Activated CD4-positive, alpha-beta T cell treated with anti-CD3 and anti-CD28 coated beads, Interleukin-2, amount 10 ng/mL, durations not matched to agents 24 days and 14 days (primary cell): ENCODE results near the gene FGF3. TPM values are rescaled to one million over a fixed set of nuclear protein-coding genes. Genes with fewer than 3 reads are reported as not detected.
"Not testable (repeated sequence)": the region's sequence is repeated elsewhere in the genome, so short reads cannot be mapped to it uniquely, and the experiment has no call there.

Experiments
- DNase-seq: peaks from one replicate; pipeline ENCODE4 v3.0.0; 2022
- H3K27ac Mint-ChIP-seq: one replicate; pipeline ENCODE4 v1.8.0; 2022; ENCODE audit warnings: mild to moderate bottlenecking, mixed read lengths
- H3K27me3 Mint-ChIP-seq: one replicate; pipeline ENCODE4 v1.8.0; 2022; ENCODE audit warnings: mixed read lengths
- H3K36me3 Mint-ChIP-seq: one replicate; pipeline ENCODE4 v1.8.0; 2022; ENCODE audit warnings: low read depth, mild to moderate bottlenecking, mixed read lengths
- H3K4me1 Mint-ChIP-seq: one replicate; pipeline ENCODE4 v1.8.0; 2021; ENCODE audit warnings: mixed read lengths
- H3K4me3 Mint-ChIP-seq: one replicate; pipeline ENCODE4 v1.8.0; 2022; ENCODE audit warnings: mild to moderate bottlenecking, moderate library complexity, mixed read lengths
- H3K9me3 Mint-ChIP-seq: one replicate; pipeline ENCODE4 v1.8.0; 2021; ENCODE audit warnings: mixed read lengths
- intact Hi-C: fragments of 100-400 bp; cut with micrococcal nuclease; formaldehyde crosslinking; loops from one replicate; pipeline ENCODE4 v1.15.1; 2023
- total RNA-seq: library from RNA; stranded (reverse); gene quantifications from 2 replicates; pipeline ENCODE4 v1.2.3, GENCODE V29; 2022

FGF3 gene
- total RNA-seq, 1 donor from 2014 or later, result not detected

GRCh38 chr11:69774354-69775162 lies 44.7 kb downstream of the FGF3 start:
- Mint-ChIP-seq H3K36me3 (no peaks in the 10 kb centered on the region), H3K4me3 (no peak overlapping the region), H3K27ac (no peak overlapping the region), H3K9me3 (no peaks in the 10 kb centered on the region), H3K4me1 (no peaks in the 10 kb centered on the region), H3K27me3 (peaks cover 49% of the 10 kb centered on the region)
- DNase-seq, result no peak
- intact Hi-C loops, result loop anchor here (2.0 kb wide), 1 partner anchor 72 kb away; no protein-coding TSS in a partner anchor

- Mint-ChIP-seq H3K4me1 (no peaks in the 10 kb centered on the region), H3K36me3 (no peaks in the 10 kb centered on the region), H3K27ac (no peak overlapping the region), H3K9me3 (no peaks in the 10 kb centered on the region), H3K27me3 (peaks cover 48% of the 10 kb centered on the region), H3K4me3 (no peak overlapping the region)
- intact Hi-C loops, result loop anchor here (2.0 kb wide), 1 partner anchor 71 kb away; no protein-coding TSS in a partner anchor
- no peak for DNase-seq
Observed at GRCh38 chr11:69773626-69774353, 45.4 kb downstream of the FGF3 start.

- intact Hi-C loops, result no loop called here
- H3K9me3 Mint-ChIP-seq, result no peaks in the 10 kb centered on the region
- no peak overlapping the region for H3K4me3 Mint-ChIP-seq
- peaks cover 40% of the 10 kb centered on the region for H3K27me3 Mint-ChIP-seq
- DNase-seq, result no peak
- no peaks in the 10 kb centered on the region for H3K36me3 Mint-ChIP-seq
- H3K27ac Mint-ChIP-seq, result no peak overlapping the region
- H3K4me1 Mint-ChIP-seq, result no peaks in the 10 kb centered on the region
Observed at GRCh38 chr11:69771466-69771865, 47.8 kb downstream of the FGF3 start.

- H3K9me3 Mint-ChIP-seq, result no peaks in the 10 kb centered on the region
- no peaks in the 10 kb centered on the region for H3K36me3 Mint-ChIP-seq
- H3K4me1 Mint-ChIP-seq, result no peaks in the 10 kb centered on the region
- no peak overlapping the region for H3K4me3 Mint-ChIP-seq
- no peak overlapping the region for H3K27ac Mint-ChIP-seq
- no peak for DNase-seq
- peaks cover 34% of the 10 kb centered on the region for H3K27me3 Mint-ChIP-seq
- intact Hi-C loops, result no loop called here
Observed at GRCh38 chr11:69770540-69770939, 48.7 kb downstream of the FGF3 start.

GRCh38 chr11:69765498-69765995 lies 53.7 kb downstream of the FGF3 start:
- H3K4me3 Mint-ChIP-seq, result no peak overlapping the region
- H3K4me1 Mint-ChIP-seq, result no peaks in the 10 kb centered on the region
- no peaks in the 10 kb centered on the region for H3K36me3 Mint-ChIP-seq
- intact Hi-C loops, result no loop called here
- H3K27me3 Mint-ChIP-seq, result peaks cover 3% of the 10 kb centered on the region
- no peak for DNase-seq
- H3K27ac Mint-ChIP-seq, result no peak overlapping the region
- H3K9me3 Mint-ChIP-seq, result no peaks in the 10 kb centered on the region

- H3K4me3 Mint-ChIP-seq, DNase-seq, H3K4me1 Mint-ChIP-seq, H3K36me3 Mint-ChIP-seq, H3K27me3 Mint-ChIP-seq, H3K9me3 Mint-ChIP-seq, intact Hi-C loops, H3K27ac Mint-ChIP-seq: not testable (repeated sequence)
Observed at GRCh38 chr11:69764918-69765317, 54.3 kb downstream of the FGF3 start.

GRCh38 chr11:69760319-69760718 lies 58.9 kb downstream of the FGF3 start:
- Mint-ChIP-seq H3K36me3 (no peaks in the 10 kb centered on the region), H3K4me1 (no peaks in the 10 kb centered on the region), H3K4me3 (no peak overlapping the region), H3K27ac (no peak overlapping the region), H3K9me3 (peaks cover 3% of the 10 kb centered on the region), H3K27me3 (no peaks in the 10 kb centered on the region)
- intact Hi-C loops, result no loop called here
- DNase-seq, result no peak

Other genes starting within 250 kb of the FGF3 start
- 13.4 and 17.2 TPM in 2 replicates for gene CCND1, start 178.3 kb downstream of the FGF3 start, total RNA-seq
- gene LTO1, start 144.1 kb downstream of the FGF3 start, total RNA-seq, result 29.3 and 32.1 TPM in 2 replicates
- gene FGF19, start 115.4 kb downstream of the FGF3 start, total RNA-seq, result not detected in 2 replicates
- not detected in 2 replicates for gene FGF4, start 44.1 kb downstream of the FGF3 start, total RNA-seq